Heart left ventricle (tissue), 13 donors: ENCODE measurements around the gene ENKUR.

ENCODE experiments used
- CTCF ChIP-seq, 12 donors: fragments of 200-600 bp; sonication (generic) in 4 of 12; IDR thresholded peaks; one replicate each; pipeline versions ENCODE4 v1.5.0 to v1.8.0; 2018 to 2022; ENCODE audit warnings: antibody characterized with exemption in 12 of 12, mild to moderate bottlenecking in 5 of 12
- POLR2A ChIP-seq, 2 donors: fragments of 450-650 bp; IDR thresholded peaks; one replicate each; pipeline ENCODE4 v1.6.1; 2017; ENCODE audit warnings: antibody characterized with exemption in 2 of 2, mild to moderate bottlenecking in 2 of 2, moderate library complexity in 2 of 2
- donor health status: ischemic (EF 13 %, LVEDD 7.1; RV severe dilation, severe dysfunction).
- donor health status: DM: no; HTN: yes; CAD: no.
- donor health status: DM: no; HTN: no; CAD: no.
- donor health status: ischemic (EF 25% LVEDD 6.9; RV normal size, moderate dysfunction).
- donor health status: ischemic (EF 25% LVEDD 5.7; RV mildly dilated, moderate dysfunction).
- donor health status: ischemic (EF 35%, LVEDD 5.7; RV mildly dilated, moderate dysfunction).
- donor health status: nonischemic (EF 11% LVEDD 7.7; RV severe dilation, severe dysfunction).
- donor health status: DM: yes; HTN: yes; CAD: no.
- donor health status: PGD.
- donor health status: ischemic (EF 29% LVEDD 5.4; RV normal size, mild dysfunction).
- donor health status: nonischemic (EF 23%, LVEDD 6.1; RV moderate dilation, normal function).

GRCh38 chr10:25047591-25048301 lies 31.8 kb upstream of the ENKUR start:
- TF ChIP-seq CTCF (IDR thresholded peaks at IDR 0.05) (no peak), POLR2A (IDR thresholded peaks at IDR 0.05) (no peak)
